Trophoblast cell (in vitro differentiated cells and primary cell): ENCODE measurements around the gene EFHC1.

ENCODE experiments used
- DNase-seq, 2 donors: peaks; one replicate each; pipeline ENCODE4 v3.0.0-alpha.2; 2016
- H2AFZ ChIP-seq: 2 replicates; pipeline ENCODE4 v1.6.1; 2013; ENCODE audit warnings: low read length, moderate library complexity, mild to moderate bottlenecking; ENCODE audit not compliant: insufficient read depth, poor library complexity
- H2AK5ac ChIP-seq: 2 replicates; pipeline ENCODE4 v1.6.1; 2013; ENCODE audit warnings: mild to moderate bottlenecking, low read length
- H2BK120ac ChIP-seq: 2 replicates; pipeline ENCODE4 v1.6.1; 2013; ENCODE audit warnings: low read length, mild to moderate bottlenecking, moderate library complexity; ENCODE audit not compliant: insufficient read depth, poor library complexity
- H2BK12ac ChIP-seq: 2 replicates; pipeline ENCODE4 v1.6.1; 2013; ENCODE audit warnings: mild to moderate bottlenecking, low read length, moderate library complexity
- H2BK5ac ChIP-seq: 2 replicates; pipeline ENCODE4 v1.6.1; 2013; ENCODE audit warnings: low read length, low read depth, moderate library complexity, mild to moderate bottlenecking; ENCODE audit not compliant: poor library complexity
- H3K14ac ChIP-seq: 2 replicates; pipeline ENCODE4 v1.6.1; 2013; ENCODE audit warnings: mild to moderate bottlenecking, low read length
- H3K18ac ChIP-seq: 2 replicates; pipeline ENCODE4 v1.6.1; 2013; ENCODE audit warnings: mild to moderate bottlenecking, low read length
- H3K23ac ChIP-seq: 2 replicates; pipeline ENCODE4 v1.6.1; 2013; ENCODE audit warnings: low read length
- H3K27ac ChIP-seq: 2 replicates; pipeline ENCODE4 v1.5.1; 2013; ENCODE audit warnings: low read depth, mild to moderate bottlenecking, inconsistent platforms, low read length, moderate library complexity
- H3K27me3 ChIP-seq: 2 replicates; pipeline ENCODE4 v1.6.1; 2013; ENCODE audit warnings: inconsistent platforms, mild to moderate bottlenecking, low read length, moderate library complexity; ENCODE audit not compliant: insufficient read depth
- H3K36me3 ChIP-seq, 2 experiments: 1 replicate in 1 of 2; 2 replicates in 1 of 2; pipeline ENCODE4 v1.6.1; 2013; ENCODE audit warnings: low read length in 2 of 2, mild to moderate bottlenecking in 2 of 2, moderate library complexity in 1 of 2; ENCODE audit not compliant: insufficient read depth in 2 of 2, control insufficient read depth in 1 of 2
- H3K4ac ChIP-seq: 2 replicates; pipeline ENCODE4 v1.6.1; 2013; ENCODE audit warnings: low read depth, mild to moderate bottlenecking, low read length, moderate library complexity
- H3K4me1 ChIP-seq, 2 experiments: 1 replicate in 1 of 2; 2 replicates in 1 of 2; pipeline ENCODE4 v1.6.1; 2013; ENCODE audit warnings: low read length in 2 of 2, mild to moderate bottlenecking in 2 of 2, moderate library complexity in 1 of 2; ENCODE audit not compliant: insufficient read depth in 2 of 2, control insufficient read depth in 1 of 2
- H3K4me2 ChIP-seq: 2 replicates; pipeline ENCODE4 v1.6.1; 2013; ENCODE audit warnings: inconsistent platforms, mild to moderate bottlenecking, low read length, moderate library complexity
- H3K4me3 ChIP-seq: 2 replicates; pipeline ENCODE4 v1.5.1; 2013; ENCODE audit warnings: mild to moderate bottlenecking, low read depth, low read length, inconsistent platforms
- H3K79me1 ChIP-seq: one replicate; pipeline ENCODE4 v1.6.1; 2013; ENCODE audit warnings: low read length
- H3K79me2 ChIP-seq: 2 replicates; pipeline ENCODE4 v1.6.1; 2013; ENCODE audit warnings: low read length, mild to moderate bottlenecking; ENCODE audit not compliant: control insufficient read depth, insufficient read depth, poor library complexity
- H3K9ac ChIP-seq: 2 replicates; pipeline ENCODE4 v1.6.1; 2013; ENCODE audit warnings: mild to moderate bottlenecking, low read length
- H3K9me3 ChIP-seq: 2 replicates; pipeline ENCODE4 v1.6.1; 2013; ENCODE audit warnings: low read depth, mild to moderate bottlenecking, control low read depth, inconsistent platforms, low read length; ENCODE audit not compliant: insufficient read depth
- H4K12ac ChIP-seq: 2 replicates; pipeline ENCODE4 v1.6.1; 2013; ENCODE audit warnings: low read depth, mild to moderate bottlenecking, low read length, moderate library complexity
- H4K8ac ChIP-seq: 2 replicates; pipeline ENCODE4 v1.6.1; 2013; ENCODE audit warnings: low read depth, mild to moderate bottlenecking, low read length, moderate library complexity
- H4K91ac ChIP-seq: one replicate; pipeline ENCODE4 v1.6.1; 2013; ENCODE audit warnings: low read depth, mild to moderate bottlenecking, low read length, moderate library complexity
- WGBS: extraction: QIAGEN DNeasy Blood & Tissue Kit; methylation state at CpG from one replicate; pipeline ENCODE4 v1.1.7; 2013; ENCODE audit warnings: missing lambda C conversion rate; ENCODE audit not compliant: insufficient read length, insufficient coverage; ENCODE audit errors: extremely low coverage; 5-methylcytosine and 5-hydroxymethylcytosine counted together

EFHC1 gene

GRCh38 chr6:52550870-52551269 is 130.7 kb downstream of the EFHC1 start:
- no peak overlapping the region for H4K12ac ChIP-seq
- H3K23ac ChIP-seq = no peak overlapping the region
- no peak overlapping the region for H2AFZ ChIP-seq
- no peak overlapping the region for H3K4me2 ChIP-seq
- H4K91ac ChIP-seq = no peak overlapping the region
- no peak overlapping the region for H2BK5ac ChIP-seq
- DNase-seq = no peak
- H3K36me3 ChIP-seq = no peaks in the 10 kb centered on the region
- H4K8ac ChIP-seq = no peak overlapping the region
- no peak overlapping the region for H3K4ac ChIP-seq
- no CpG with 5 or more reads among the region's 5 CpGs for WGBS
- H3K9ac ChIP-seq = no peak overlapping the region
- H2BK120ac ChIP-seq = no peak overlapping the region
- H2AK5ac ChIP-seq = no peak overlapping the region
- peaks cover 21 to 27% of the 10 kb centered on the region in 2 experiments for H3K4me1 ChIP-seq
- H3K27ac ChIP-seq = no peak overlapping the region
- H3K4me3 ChIP-seq = no peak overlapping the region
- H3K79me1 ChIP-seq = no peaks in the 10 kb centered on the region
- peak overlapping the region; percentile 11 for H2BK12ac ChIP-seq
- H3K14ac ChIP-seq = no peak overlapping the region
- peaks cover 1% of the 10 kb centered on the region for H3K79me2 ChIP-seq
- H3K27me3 ChIP-seq = no peaks in the 10 kb centered on the region
- H3K18ac ChIP-seq = peak overlapping the region; percentile 6
- no peaks in the 10 kb centered on the region for H3K9me3 ChIP-seq

DNA sequence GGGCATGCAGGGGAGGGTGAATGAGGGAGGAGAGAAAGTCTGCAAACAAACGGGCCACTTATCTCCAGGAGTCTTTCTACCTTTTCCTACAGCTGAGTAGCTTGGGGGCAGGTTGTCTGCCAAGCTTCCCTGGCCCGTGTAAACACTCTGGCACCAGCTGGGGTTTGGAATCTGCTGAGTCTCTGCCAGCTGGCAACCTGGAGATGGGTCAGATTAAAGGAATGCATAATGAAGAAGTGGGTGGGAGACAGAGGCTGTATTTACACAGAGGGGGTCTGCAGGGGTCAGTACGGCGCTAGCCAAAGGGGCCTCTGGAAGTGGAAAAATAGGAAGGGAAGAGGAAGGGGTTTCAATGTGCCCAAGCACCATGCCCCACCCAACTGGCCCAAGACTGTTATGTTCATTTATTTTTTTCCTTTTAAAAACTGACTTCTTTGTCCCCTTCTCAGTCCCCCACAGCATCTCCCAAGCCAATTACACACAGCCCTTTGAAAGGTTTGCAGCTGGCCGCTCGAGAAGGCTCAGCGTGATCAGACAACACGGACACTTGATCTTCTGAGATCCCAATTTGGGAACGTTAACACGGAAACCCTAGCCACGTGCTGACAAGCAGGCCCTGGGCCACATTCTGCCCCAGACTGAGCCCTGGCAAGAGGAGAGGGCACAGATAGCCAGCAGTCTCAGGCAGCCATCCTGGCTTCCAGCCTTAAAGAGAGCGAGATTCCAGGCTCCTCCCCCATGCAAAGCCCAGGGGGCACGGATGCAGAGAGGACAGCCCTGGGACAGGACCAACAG is 131.5 kb downstream of the EFHC1 start:
- peak overlapping the region; percentile 31 for H3K14ac ChIP-seq
- no peak overlapping the region for H3K27ac ChIP-seq

DNA sequence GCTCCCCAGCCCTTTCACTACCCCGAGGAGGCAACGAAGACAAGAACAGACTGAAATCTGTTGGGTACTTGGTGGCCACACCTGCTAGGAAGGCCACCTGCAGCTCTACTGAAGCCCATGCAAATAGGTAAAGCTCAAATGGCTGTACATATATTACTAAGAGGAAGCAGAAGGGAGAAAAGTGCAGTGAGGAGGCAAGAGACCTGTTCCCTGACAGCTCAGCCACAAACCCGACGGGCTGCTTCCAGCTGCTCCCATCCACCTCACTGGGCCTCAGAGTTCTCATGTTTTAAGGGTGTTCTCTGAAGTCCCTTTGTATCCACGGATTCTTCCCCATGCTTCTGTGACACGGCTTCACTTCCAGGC is 132.1 kb downstream of the EFHC1 start:
- H2BK120ac ChIP-seq = no peak overlapping the region
- H2BK12ac ChIP-seq = no peak overlapping the region
- H3K4me1 ChIP-seq = peaks cover 21 to 27% of the 10 kb centered on the region in 2 experiments
- no peaks in the 10 kb centered on the region for H3K36me3 ChIP-seq
- H3K9ac ChIP-seq = no peak overlapping the region
- H2AFZ ChIP-seq = no peak overlapping the region
- no CpG with 5 or more reads among the region's 6 CpGs for WGBS
- no peak overlapping the region for H3K23ac ChIP-seq
- no peak overlapping the region for H3K4ac ChIP-seq
- no peaks in the 10 kb centered on the region for H3K27me3 ChIP-seq
- no peak overlapping the region for H4K8ac ChIP-seq
- no peaks in the 10 kb centered on the region for H3K79me1 ChIP-seq
- H3K79me2 ChIP-seq = peaks cover 1% of the 10 kb centered on the region
- H4K12ac ChIP-seq = no peak overlapping the region
- H3K14ac ChIP-seq = no peak overlapping the region
- H3K27ac ChIP-seq = no peak overlapping the region
- no peak for DNase-seq
- H2BK5ac ChIP-seq = no peak overlapping the region
- no peak overlapping the region for H2AK5ac ChIP-seq
- H3K4me3 ChIP-seq = no peak overlapping the region
- peak overlapping the region; percentile 13 for H3K4me2 ChIP-seq
- H3K9me3 ChIP-seq = no peaks in the 10 kb centered on the region
- peak overlapping the region; percentile 81 for H3K18ac ChIP-seq
- no peak overlapping the region for H4K91ac ChIP-seq

More for the DNA sequence above, 131.5 kb downstream of the EFHC1 start:
- Histone ChIP-seq H2BK5ac (no peak overlapping the region), H2BK120ac (peak overlapping the region; percentile 54), H2BK12ac (peak overlapping the region; percentile 56), H3K27me3 (no peaks in the 10 kb centered on the region), H3K4me3 (no peak overlapping the region), H3K18ac (peak overlapping the region; percentile 81), H3K79me1 (no peaks in the 10 kb centered on the region), H3K9ac (no peak overlapping the region), H3K4ac (no peak overlapping the region), H4K8ac (no peak overlapping the region), H3K4me1 (peaks cover 21 to 27% of the 10 kb centered on the region in 2 experiments), H4K91ac (peak overlapping the region; percentile 46), H2AFZ (peak overlapping the region; percentile 39), H3K9me3 (no peaks in the 10 kb centered on the region), H3K79me2 (peaks cover 1% of the 10 kb centered on the region), H2AK5ac (peak overlapping the region; percentile 82), H3K23ac (no peak overlapping the region), H3K36me3 (no peaks in the 10 kb centered on the region), H3K4me2 (peak overlapping the region; percentile 13), H4K12ac (peak overlapping the region; percentile 32)
- no CpG with 5 or more reads among the region's 13 CpGs for WGBS
- no peak for DNase-seq

DNA sequence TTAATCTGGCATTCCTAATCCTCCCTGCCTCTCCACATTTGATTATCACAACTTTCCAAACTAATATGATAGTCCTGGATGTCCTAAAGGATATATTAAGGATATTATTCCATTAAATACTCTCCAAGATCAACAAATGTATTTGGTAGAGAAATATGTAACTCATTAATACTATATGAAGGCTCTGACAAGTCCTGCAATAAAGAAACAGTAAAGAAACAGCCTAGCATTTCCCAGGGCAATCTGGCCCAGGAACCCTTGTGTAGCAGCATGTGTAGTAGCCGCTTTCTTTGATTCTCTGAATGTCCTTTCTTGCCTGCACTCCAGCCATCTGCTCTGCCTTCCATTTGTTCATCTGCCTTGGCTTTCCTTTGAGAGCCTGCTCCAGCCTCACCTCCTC is 133.0 kb downstream of the EFHC1 start:
- H3K4me3 ChIP-seq = no peak overlapping the region
- H3K4me1 ChIP-seq = peaks cover 24 to 31% of the 10 kb centered on the region in 2 experiments
- no peak overlapping the region for H4K12ac ChIP-seq
- no peak overlapping the region for H2AFZ ChIP-seq
- H3K36me3 ChIP-seq = no peaks in the 10 kb centered on the region
- H3K79me2 ChIP-seq = peaks cover 1% of the 10 kb centered on the region
- no peak overlapping the region for H2BK120ac ChIP-seq
- no peak overlapping the region for H4K91ac ChIP-seq
- H3K14ac ChIP-seq = no peak overlapping the region
- H2AK5ac ChIP-seq = no peak overlapping the region
- no peak for DNase-seq
- H3K9ac ChIP-seq = no peak overlapping the region
- H3K27me3 ChIP-seq = no peaks in the 10 kb centered on the region
- H2BK12ac ChIP-seq = no peak overlapping the region
- no peak overlapping the region for H3K23ac ChIP-seq
- no peak overlapping the region for H3K4ac ChIP-seq
- H3K9me3 ChIP-seq = no peaks in the 10 kb centered on the region
- no peak overlapping the region for H3K27ac ChIP-seq
- no CpG with 5 or more reads among the region's 1 CpG for WGBS
- no peak overlapping the region for H2BK5ac ChIP-seq
- no peaks in the 10 kb centered on the region for H3K79me1 ChIP-seq
- no peak overlapping the region for H4K8ac ChIP-seq
- no peak overlapping the region for H3K4me2 ChIP-seq
- no peak overlapping the region for H3K18ac ChIP-seq
